Left renal cortex interstitium (tissue), 4 donors: ENCODE measurements around the gene KIZ. TPM values are rescaled to one million over a fixed set of nuclear protein-coding genes. Genes with fewer than 3 reads are reported as not detected.
A peak's percentile ranks its signal among the peaks of the same experiment; 100 is the strongest.

Experiments
- DNase-seq, 4 donors: peaks; one replicate each; pipeline ENCODE4 v3.0.0-alpha.2; 2013; ENCODE audit warnings: low read depth in 4 of 4, low spot score in 2 of 4, missing footprints in 1 of 4
- polyA plus RNA-seq, 4 donors: library from polyadenylated mRNA; unstranded; fragments of 120-200 nt; gene quantifications; one replicate each; pipeline ENCODE4 v1.2.1, GENCODE V29; 2013; ENCODE audit not compliant: insufficient read length in 4 of 4

Gene KIZ
- polyA plus RNA-seq, 4 donors, result 33.6 to 38.1 (median 36.0) TPM

DNA sequence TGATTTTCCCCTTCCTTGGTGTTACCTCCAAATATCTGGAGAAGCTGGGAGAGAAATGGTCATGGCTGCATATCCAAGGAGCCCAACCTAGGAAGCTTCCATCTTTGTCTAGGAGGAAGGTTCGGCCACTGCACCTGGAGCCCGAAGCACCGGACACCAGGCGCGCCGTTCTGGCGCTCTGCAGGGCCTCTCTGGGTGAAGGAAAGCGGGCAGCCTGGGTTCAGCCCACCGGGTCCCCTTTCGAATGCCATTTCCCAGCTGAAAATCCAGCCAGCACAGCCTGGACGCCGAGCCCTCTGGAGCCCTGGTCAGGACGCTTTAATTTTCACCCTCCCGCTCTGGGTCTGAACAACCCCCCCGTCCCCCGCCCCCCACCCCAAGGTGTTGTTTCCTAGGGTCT is 21.0 kb upstream of the KIZ start:
- no peak for DNase-seq

- no peak for DNase-seq
Measured at GRCh38 chr20:21105429-21106170, 20.3 kb upstream of the KIZ start.

GRCh38 chr20:21106171-21107017 is 19.5 kb upstream of the KIZ start, which contains the start of gene LINC00237:
LINC00237 (minus strand) TSS chr20:21106358.
- no peak for DNase-seq

DNA sequence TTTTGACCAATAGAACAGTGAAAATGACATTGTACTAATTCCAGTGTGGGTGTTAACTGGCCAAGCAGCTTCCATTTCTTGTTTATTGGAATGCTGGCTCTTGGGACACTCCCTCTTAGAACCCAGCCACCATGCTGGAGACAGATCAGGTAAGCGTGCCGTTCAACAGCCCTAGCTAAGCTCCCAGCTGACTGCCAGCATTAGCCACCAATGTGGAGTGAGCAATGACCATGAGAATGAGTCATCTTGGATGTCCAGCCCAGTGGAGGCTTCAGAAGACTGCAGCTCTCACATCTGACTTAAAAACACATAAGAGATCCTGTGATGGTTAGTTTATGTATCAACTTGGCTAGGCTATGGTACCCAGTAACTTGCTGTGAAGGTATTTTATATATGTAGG is 16.7 kb upstream of the KIZ start:
- no peak for DNase-seq

DNA sequence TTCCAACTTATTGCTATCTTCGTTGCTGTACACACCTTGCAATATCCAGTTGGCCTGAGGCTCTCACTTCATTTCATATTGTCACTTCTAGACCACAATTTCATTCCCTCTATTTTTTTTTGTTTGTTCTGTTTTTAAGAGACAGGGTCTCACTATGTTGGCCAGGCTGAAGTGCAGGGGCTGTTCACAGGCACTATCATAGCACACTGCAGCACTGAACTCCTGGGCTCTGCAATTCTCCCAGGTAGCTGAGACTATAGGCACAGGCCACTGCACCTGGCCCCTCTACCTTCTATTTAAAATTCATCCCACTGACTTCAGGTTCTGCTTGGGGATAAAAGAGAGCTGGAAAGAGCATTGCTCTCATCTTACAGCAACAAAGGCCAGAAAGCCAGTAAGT is 15.1 kb upstream of the KIZ start:
- no peak for DNase-seq

DNA sequence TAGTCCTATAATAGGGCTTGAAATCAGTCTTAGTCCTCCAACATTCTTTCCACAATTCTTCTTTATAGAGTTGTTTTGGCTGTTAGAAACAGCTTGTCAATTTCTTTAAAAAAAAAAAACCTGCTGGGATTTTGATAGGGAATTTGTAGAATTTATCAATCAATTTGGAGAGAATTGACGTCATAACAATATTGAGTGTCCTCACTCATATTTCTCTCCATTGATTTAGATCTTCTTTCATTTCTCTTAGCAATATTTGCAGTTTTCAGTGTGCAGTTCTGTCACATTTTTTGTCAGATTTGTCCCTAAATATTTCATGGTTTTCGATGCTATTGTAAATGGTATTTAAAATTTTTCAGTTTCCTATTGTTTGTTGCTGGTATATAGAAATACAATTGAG is 14.5 kb upstream of the KIZ start:
- no peak for DNase-seq

DNA sequence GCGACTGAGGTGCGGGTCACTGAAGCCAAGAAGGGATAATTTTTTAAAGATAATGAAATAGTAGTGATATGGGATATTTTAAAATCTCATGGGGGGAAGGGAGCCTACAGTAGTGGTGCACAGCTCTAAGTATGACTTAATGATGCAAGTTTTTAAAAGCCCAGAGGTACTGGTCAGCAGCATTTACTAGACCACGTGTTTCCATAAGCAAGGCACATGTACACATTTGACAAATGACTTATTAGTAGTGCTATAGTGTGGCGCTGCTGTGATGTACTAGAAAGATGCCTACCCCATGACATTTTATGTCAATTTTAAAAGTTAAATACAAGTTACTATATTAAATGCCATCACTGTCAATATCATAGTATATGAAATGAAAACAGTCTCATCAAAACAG is 12.2 kb upstream of the KIZ start:
- DNase-seq, result no peak

DNA sequence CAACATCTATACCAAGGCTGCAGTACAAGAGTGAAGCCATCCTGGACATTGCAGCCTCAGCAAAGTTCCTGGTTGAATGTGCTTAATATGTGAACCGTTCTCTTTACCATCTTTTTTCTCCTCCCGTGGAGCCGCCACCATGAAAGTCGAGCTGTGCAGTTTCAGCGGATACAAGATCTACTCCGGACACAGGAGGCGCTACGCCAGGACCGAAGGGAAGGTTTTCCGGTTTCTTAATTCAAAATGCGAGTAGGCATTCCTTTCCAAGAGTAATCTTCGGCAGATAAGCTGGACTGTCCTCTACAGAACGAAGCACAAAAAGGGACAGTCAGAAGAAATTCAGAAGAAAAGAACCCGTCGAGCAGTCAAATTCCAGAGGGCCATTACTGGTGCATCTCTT is 11.3 kb upstream of the KIZ start:
- DNase-seq, result no peak

DNA sequence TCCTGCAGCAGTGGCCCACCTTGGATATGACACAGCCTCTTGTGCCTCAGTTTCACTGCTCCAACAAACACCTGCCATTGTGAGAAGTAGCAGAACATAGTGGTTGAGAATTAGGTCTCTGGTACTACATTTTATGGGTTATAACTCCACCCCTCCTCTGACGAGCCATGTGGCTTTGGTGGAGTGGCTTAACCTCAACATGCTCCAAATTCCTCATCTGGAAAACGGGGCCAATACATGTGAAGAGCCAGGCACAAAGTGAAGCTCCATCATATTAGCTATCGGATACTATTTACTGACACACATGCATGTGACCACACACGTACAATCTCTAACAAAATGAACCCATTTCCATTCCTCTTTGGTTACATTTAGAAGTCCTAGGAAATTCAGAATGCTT is 8.4 kb upstream of the KIZ start:
- DNase-seq, result no peak

DNA sequence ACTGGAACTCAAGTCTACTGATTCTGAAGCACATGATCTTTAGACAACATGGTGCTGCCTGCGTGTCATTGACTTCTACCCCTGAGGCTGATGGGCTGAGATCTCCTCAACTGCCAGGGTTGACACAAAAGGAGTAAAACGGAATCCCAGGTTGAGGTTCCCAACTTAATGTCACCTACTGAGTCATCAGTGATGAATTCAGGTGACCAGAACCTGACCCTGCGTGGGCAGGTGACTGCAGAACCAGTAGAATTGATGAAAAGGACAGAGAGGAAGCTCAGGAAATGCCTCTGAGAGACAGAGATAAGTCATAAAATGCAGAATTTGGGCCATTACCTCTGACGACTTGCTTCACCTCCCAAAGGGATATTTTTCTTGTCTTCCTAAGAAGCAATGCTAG is 7.7 kb upstream of the KIZ start:
- no peak for DNase-seq

GRCh38 chr20:21118782-21119181 is 7.1 kb upstream of the KIZ start:
- DNase-seq, result no peak

DNA sequence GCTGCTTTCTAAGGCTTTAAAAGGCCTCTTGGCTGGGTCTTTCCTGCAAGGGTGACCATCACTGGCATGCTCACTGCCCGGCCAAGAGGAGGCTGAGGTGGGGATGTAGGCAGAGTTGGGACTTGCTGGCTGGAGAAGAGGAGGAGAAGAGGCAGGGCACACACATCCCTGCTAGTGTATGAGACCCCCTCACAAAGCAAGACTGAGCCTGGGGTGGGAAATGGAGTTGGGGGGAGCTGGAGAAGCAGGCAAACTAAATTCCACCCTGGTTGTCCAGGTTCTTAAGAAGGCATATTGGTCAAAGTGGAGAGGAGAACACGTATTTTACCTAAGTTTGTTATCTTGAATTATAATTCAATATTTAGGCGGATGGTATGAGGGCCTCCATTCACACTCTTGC is 1.7 kb upstream of the KIZ start:
- no peak for DNase-seq

DNA sequence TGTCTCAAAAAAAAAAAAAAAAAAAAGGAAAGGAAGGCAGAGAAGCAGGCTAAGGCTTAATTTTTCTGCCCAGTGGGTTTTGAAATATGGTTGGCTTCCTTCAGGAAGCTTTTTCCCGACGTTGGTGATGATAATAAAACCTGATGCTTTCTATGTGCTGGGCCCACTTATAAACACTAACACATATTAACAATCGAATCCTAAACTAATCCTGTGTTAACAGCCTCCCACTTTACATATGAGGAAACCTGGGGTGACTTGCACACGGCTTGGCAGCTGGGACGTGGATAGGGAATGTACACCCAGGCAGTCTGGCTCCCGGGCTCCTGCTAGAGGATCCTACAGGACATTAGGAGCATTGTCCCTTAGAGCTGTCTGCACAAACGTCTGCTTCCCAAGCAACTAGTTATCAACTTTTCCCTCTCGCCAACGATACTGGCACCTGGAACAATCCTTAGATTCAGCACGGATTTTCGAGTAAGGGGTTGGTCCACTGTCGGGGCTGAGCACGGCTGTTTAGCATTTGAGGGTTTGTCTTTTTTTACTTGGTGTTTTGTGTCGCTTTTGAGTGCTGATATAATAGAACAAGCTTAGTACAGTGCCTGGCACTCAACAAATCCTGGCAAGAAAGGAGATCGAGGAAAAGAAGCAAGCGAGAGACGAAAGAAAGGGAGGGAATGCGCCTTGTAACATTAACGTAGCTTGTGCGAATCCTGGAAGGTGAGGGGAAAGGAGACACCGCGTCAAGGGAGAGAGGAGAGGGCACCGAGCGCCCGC is 622 bp upstream of the KIZ start:
- peak in 1 of 4 donors; percentile 84 for DNase-seq

- no peak for DNase-seq
Measured at GRCh38 chr20:21126581-21126870, 644 bp downstream of the KIZ start.

DNA sequence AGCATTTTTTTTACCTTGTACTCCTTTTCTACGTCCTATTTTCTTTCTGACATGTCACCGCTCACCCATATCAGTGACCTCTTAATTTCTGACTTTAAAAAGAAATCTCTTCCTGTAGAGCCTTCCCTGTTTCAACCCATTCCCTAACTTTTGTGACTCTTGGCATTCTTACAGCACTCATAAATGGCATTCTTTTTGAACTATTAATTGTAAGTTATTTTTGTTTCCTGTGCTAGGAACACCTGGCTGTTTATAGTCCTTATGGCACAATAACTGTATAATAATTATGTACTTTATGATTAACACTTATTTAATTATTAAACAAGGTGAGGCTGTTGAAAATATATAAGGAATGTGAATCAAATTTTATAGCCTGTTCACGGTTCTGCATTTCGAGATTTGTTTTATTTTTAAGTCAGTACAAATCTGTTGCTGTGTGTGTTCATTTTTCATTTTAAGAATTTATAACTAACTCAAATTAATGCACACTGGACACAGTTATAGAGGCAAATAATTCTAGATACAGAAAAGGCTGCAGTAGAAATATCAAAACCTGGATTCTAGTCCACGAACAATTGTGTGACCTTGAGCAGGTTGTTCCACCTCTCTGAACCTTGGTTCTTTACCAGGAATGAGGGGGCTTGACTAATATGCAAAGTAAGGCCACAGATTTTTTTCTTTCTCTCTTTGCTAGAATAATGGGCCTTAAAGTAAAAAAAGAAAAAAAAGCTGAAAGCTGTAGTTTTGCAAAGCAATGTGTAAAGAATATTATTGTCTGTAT is 1.5 kb downstream of the KIZ start:
- no peak for DNase-seq

DNA sequence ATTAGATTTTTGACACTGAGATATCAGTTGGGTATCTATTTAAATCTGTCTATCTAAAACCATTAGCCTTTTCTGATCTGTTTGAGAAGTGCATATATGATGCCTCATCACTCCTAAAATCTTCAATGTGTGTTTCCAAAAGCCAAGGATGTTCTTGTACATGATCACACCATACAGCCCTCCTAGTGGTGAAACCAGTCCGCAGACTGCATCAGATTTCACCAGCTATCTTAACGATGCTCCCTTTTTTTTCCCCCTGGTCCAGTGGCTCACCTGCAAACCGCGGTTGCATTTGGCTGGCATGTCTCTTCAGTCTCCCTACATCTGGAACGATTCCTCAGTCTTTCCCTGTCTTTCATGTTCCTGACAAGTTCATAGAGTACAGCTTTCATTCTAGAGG is 4.0 kb downstream of the KIZ start:
- no peak for DNase-seq

- no peak for DNase-seq
Measured at GRCh38 chr20:21133404-21133803, 7.5 kb downstream of the KIZ start.

DNA sequence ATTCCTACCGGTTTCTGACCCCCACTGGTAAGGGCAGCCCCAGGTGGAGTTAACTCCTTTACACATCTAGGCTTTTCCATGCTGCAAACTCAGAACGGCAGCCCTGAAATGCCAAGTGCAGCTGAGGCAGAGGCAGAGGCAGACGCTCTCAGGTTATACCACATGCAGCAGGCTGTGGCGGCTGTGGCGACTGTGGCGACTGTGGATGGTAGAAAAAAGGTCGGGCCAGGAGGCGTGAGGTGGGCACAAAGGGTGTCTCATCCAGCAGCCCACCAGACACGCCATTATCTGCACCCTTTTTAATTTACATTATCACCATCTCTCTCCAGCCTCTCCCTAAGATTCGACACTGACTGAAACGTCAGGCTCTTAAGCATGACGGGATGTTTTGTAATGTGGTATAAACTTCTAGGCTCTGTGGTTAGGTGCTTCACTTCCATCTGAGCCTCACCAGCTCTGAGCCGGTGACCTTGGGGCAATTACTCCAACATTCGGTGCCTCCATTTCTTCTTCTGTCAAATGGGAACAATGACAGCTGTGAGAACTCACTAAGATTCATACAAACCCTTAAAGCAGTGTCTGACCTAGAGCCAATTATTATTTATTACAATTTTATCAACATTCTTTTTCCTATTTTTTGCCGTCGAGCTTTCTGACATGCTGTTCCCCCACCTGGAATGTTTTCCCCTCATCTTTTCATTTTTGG is 8.2 kb downstream of the KIZ start:
- DNase-seq, result no peak

- no peak for DNase-seq
Measured at GRCh38 chr20:21134883-21135493, 9.1 kb downstream of the KIZ start.
